WTC11 (cell line): ENCODE data around the gene PUM1. TPM values are rescaled to one million over a fixed set of nuclear protein-coding genes. Genes with fewer than 3 reads are reported as not detected.

Source experiments
- ATAC-seq: fragments of 200-7000 bp; cut with Tn5 transposase; 2 replicates; pipeline ENCODE4 v1.10.0; 2021; ENCODE audit warnings: mild to moderate bottlenecking, moderate library complexity
- CTCF ChIA-PET: fragments of 300-600 bp; sonication (Branson Sonifier 250); formaldehyde crosslinking; loops from one replicate; lab custom pipeline; 2021; ENCODE audit warnings: antibody characterized with exemption; lab: Charles Lee
- POLR2A ChIA-PET: fragments of 350-600 bp; sonication (Branson Sonifier 250); formaldehyde crosslinking; loops from one replicate; lab custom pipeline; 2021; ENCODE audit warnings: antibody characterized with exemption; lab: Charles Lee
- DNase-seq: peaks from one replicate; pipeline ENCODE4 v3.0.0; 2021; ENCODE audit warnings: low spot score
- H3K27ac Mint-ChIP-seq: 2 replicates; pipeline ENCODE4 v1.8.0; 2021; ENCODE audit warnings: mixed read lengths
- H3K27me3 Mint-ChIP-seq: 2 replicates; pipeline ENCODE4 v1.8.0; 2021; ENCODE audit warnings: low read depth, mild to moderate bottlenecking, moderate library complexity, mixed read lengths
- H3K36me3 Mint-ChIP-seq: 2 replicates; pipeline ENCODE4 v1.8.0; 2021; ENCODE audit warnings: mixed read lengths
- H3K4me1 Mint-ChIP-seq: 2 replicates; pipeline ENCODE4 v1.8.0; 2022; ENCODE audit warnings: mixed read lengths
- H3K4me3 Mint-ChIP-seq: 2 replicates; pipeline ENCODE4 v1.8.0; 2021; ENCODE audit warnings: mild to moderate bottlenecking, moderate library complexity, mixed read lengths
- H3K9me3 Mint-ChIP-seq: 2 replicates; pipeline ENCODE4 v1.8.0; 2021; ENCODE audit warnings: mixed read lengths
- ATF1 ChIP-seq: sonication (generic); formaldehyde crosslinking; IDR thresholded peaks from 2 replicates; pipeline ENCODE4 v1.8.1; 2023; ENCODE audit warnings: mild to moderate bottlenecking, moderate library complexity, missing genetic modification reagents
- CBFB ChIP-seq: sonication (generic); formaldehyde crosslinking; IDR thresholded peaks from 2 replicates; pipeline ENCODE4 v1.8.1; 2022; ENCODE audit warnings: mild to moderate bottlenecking, low read depth, missing genetic modification reagents
- EMX1 ChIP-seq: fragments of 250-450 bp; sonication (Bioruptor Pico); IDR thresholded peaks from 2 replicates; pipeline ENCODE4 v1.8.0; 2021; ENCODE audit warnings: mild to moderate bottlenecking
- GABPB1 ChIP-seq: sonication (generic); formaldehyde crosslinking; IDR thresholded peaks from 2 replicates; pipeline ENCODE4 v1.8.1; 2023; ENCODE audit warnings: mild to moderate bottlenecking, missing genetic modification reagents
- GTF2I ChIP-seq: fragments of 250-450 bp; sonication (Bioruptor Pico); conservative IDR thresholded peaks from 2 replicates; pipeline ENCODE4 v1.4.0; 2021; ENCODE audit warnings: mild to moderate bottlenecking
- JAZF1 ChIP-seq: fragments of 250-450 bp; sonication (Bioruptor Pico); IDR thresholded peaks from 2 replicates; pipeline ENCODE4 v1.9.0; 2021; ENCODE audit warnings: moderate library complexity, mild to moderate bottlenecking, inconsistent platforms
- NFATC4 ChIP-seq: fragments of 250-450 bp; sonication (Bioruptor Pico); IDR thresholded peaks from 2 replicates; pipeline ENCODE4 v1.9.0; 2021; ENCODE audit warnings: mild to moderate bottlenecking
- NR1H2 ChIP-seq: sonication (generic); formaldehyde crosslinking; IDR thresholded peaks from 2 replicates; pipeline ENCODE4 v1.9.0; 2021; ENCODE audit warnings: mild to moderate bottlenecking, moderate library complexity, missing genetic modification reagents
- SMAD4 ChIP-seq: sonication (generic); formaldehyde crosslinking; IDR thresholded peaks from 2 replicates; pipeline ENCODE4 v1.8.0; 2022; ENCODE audit warnings: mild to moderate bottlenecking, missing genetic modification reagents
- ZNF121 ChIP-seq: sonication (generic); formaldehyde crosslinking; IDR thresholded peaks from 2 replicates; pipeline ENCODE4 v1.8.0; 2023; ENCODE audit warnings: missing genetic modification reagents
- ZNF396 ChIP-seq: fragments of 250-450 bp; sonication (Bioruptor Pico); IDR thresholded peaks from 2 replicates; pipeline ENCODE4 v1.8.0; 2021; ENCODE audit warnings: mild to moderate bottlenecking, moderate library complexity, borderline replicate concordance
- total RNA-seq: library from RNA; stranded (reverse); gene quantifications from 3 replicates; pipeline ENCODE4 v1.2.3, GENCODE V29; 2021
- TF ChIP-seq, protein P1 (sequence below): fragments of 250-450 bp; sonication (Bioruptor Pico); IDR thresholded peaks from 2 replicates; pipeline ENCODE4 v1.9.0; 2021; ENCODE audit warnings: mild to moderate bottlenecking, borderline replicate concordance
- TF ChIP-seq, protein P2 (sequence below): sonication (generic); formaldehyde crosslinking; IDR thresholded peaks from 2 replicates; pipeline ENCODE4 v1.8.1; 2022; ENCODE audit warnings: low read depth, mild to moderate bottlenecking, moderate library complexity, missing genetic modification reagents, borderline replicate concordance
- TF ChIP-seq, protein P3 (sequence below): sonication (generic); formaldehyde crosslinking; IDR thresholded peaks from 2 replicates; pipeline ENCODE4 v1.8.1; 2023; ENCODE audit warnings: mild to moderate bottlenecking, moderate library complexity, missing genetic modification reagents
- TF ChIP-seq, protein P4 (sequence below): sonication (generic); formaldehyde crosslinking; IDR thresholded peaks from 2 replicates; pipeline ENCODE4 v1.8.1; 2022; ENCODE audit warnings: mild to moderate bottlenecking, moderate library complexity, missing genetic modification reagents
- TF ChIP-seq, protein P5 (sequence below): sonication (generic); formaldehyde crosslinking; IDR thresholded peaks from 2 replicates; pipeline ENCODE4 v1.8.0; 2022; ENCODE audit warnings: mild to moderate bottlenecking, missing genetic modification reagents
- TF ChIP-seq, protein P6 (sequence below): sonication (generic); formaldehyde crosslinking; IDR thresholded peaks from 2 replicates; pipeline ENCODE4 v1.8.0; 2023; ENCODE audit warnings: missing genetic modification reagents
- TF ChIP-seq, protein P7 (sequence below): sonication (generic); formaldehyde crosslinking; IDR thresholded peaks from 2 replicates; pipeline ENCODE4 v1.8.1; 2023; ENCODE audit warnings: mild to moderate bottlenecking, missing genetic modification reagents, borderline replicate concordance

The PUM1 gene
- total RNA-seq, 1 experiment from 2014 or later = 147 TPM

DNA sequence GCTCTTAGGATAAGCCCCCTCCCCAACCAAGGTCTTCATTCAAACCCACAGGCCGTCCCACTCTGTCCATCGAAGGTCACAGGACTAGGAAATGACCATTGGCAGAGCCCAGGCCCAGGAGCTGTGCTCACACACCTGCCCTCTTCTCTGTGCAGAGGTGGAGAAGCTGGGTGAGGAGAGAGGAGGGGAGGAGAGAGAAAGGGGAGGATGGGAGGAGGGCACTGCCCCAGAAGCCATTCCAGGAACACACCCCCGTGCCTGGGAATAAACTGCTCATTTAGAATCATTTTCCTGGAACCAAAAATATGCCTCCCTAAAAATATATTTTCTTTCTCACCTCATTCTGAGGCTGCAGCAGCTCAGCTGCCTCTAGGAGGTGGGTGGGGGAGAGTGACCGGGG is 150.6 kb downstream of the PUM1 start (continued):
- TF ChIP-seq, protein P1, sequence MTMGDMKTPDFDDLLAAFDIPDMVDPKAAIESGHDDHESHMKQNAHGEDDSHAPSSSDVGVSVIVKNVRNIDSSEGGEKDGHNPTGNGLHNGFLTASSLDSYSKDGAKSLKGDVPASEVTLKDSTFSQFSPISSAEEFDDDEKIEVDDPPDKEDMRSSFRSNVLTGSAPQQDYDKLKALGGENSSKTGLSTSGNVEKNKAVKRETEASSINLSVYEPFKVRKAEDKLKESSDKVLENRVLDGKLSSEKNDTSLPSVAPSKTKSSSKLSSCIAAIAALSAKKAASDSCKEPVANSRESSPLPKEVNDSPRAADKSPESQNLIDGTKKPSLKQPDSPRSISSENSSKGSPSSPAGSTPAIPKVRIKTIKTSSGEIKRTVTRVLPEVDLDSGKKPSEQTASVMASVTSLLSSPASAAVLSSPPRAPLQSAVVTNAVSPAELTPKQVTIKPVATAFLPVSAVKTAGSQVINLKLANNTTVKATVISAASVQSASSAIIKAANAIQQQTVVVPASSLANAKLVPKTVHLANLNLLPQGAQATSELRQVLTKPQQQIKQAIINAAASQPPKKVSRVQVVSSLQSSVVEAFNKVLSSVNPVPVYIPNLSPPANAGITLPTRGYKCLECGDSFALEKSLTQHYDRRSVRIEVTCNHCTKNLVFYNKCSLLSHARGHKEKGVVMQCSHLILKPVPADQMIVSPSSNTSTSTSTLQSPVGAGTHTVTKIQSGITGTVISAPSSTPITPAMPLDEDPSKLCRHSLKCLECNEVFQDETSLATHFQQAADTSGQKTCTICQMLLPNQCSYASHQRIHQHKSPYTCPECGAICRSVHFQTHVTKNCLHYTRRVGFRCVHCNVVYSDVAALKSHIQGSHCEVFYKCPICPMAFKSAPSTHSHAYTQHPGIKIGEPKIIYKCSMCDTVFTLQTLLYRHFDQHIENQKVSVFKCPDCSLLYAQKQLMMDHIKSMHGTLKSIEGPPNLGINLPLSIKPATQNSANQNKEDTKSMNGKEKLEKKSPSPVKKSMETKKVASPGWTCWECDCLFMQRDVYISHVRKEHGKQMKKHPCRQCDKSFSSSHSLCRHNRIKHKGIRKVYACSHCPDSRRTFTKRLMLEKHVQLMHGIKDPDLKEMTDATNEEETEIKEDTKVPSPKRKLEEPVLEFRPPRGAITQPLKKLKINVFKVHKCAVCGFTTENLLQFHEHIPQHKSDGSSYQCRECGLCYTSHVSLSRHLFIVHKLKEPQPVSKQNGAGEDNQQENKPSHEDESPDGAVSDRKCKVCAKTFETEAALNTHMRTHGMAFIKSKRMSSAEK (CRISPR knock-in tag) = no peak
- TF ChIP-seq, protein P2, sequence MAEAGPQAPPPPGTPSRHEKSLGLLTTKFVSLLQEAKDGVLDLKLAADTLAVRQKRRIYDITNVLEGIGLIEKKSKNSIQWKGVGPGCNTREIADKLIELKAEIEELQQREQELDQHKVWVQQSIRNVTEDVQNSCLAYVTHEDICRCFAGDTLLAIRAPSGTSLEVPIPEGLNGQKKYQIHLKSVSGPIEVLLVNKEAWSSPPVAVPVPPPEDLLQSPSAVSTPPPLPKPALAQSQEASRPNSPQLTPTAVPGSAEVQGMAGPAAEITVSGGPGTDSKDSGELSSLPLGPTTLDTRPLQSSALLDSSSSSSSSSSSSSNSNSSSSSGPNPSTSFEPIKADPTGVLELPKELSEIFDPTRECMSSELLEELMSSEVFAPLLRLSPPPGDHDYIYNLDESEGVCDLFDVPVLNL = no peak
- no peak for TF ChIP-seq GTF2I (CRISPR knock-in tag)
- TF ChIP-seq, protein P3, sequence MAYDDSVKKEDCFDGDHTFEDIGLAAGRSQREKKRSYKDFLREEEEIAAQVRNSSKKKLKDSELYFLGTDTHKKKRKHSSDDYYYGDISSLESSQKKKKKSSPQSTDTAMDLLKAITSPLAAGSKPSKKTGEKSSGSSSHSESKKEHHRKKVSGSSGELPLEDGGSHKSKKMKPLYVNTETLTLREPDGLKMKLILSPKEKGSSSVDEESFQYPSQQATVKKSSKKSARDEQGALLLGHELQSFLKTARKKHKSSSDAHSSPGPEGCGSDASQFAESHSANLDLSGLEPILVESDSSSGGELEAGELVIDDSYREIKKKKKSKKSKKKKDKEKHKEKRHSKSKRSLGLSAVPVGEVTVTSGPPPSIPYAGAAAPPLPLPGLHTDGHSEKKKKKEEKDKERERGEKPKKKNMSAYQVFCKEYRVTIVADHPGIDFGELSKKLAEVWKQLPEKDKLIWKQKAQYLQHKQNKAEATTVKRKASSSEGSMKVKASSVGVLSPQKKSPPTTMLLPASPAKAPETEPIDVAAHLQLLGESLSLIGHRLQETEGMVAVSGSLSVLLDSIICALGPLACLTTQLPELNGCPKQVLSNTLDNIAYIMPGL (CRISPR knock-in tag) = no peak
- TF ChIP-seq SMAD4 (CRISPR knock-in tag) = no peak
- TF ChIP-seq ZNF396 (CRISPR knock-in tag) = no peak
- no peak for TF ChIP-seq NFATC4
- TF ChIP-seq ZNF121 = no peak

DNA sequence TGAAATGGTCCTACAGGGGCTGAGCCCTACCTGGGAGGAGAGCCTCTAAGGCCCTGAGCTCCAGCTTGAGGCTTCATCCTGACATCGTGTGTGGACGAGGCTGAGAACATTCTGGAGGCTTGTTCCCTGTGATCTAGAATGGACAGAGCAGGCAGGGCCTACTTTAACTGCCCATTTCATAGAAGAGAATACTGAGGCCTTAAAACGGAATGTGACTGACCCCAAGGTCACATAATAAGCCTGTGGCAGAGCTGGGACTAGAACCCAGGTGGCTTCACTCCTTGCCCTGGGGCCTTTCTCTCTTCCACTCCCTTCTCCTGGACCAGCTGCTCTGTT is 151.0 kb downstream of the PUM1 start:
- ChIA-PET POLR2A (no interaction called here), CTCF (interaction anchor here (0.6 to 17.8 kb wide), 4 partner anchors 115 to 135 kb away, joined by 3 to 606 read pairs (median 77); no protein-coding TSS in a partner anchor)
- ATAC-seq (no peak), DNase-seq (no peak)
- TF ChIP-seq JAZF1 (CRISPR knock-in tag) (no peak), ATF1 (no peak), NFATC4 (no peak), NR1H2 (no peak), GABPB1 (CRISPR knock-in tag) (no peak), CBFB (CRISPR knock-in tag) (no peak), EMX1 (CRISPR knock-in tag) (no peak)
- TF ChIP-seq, protein P4, sequence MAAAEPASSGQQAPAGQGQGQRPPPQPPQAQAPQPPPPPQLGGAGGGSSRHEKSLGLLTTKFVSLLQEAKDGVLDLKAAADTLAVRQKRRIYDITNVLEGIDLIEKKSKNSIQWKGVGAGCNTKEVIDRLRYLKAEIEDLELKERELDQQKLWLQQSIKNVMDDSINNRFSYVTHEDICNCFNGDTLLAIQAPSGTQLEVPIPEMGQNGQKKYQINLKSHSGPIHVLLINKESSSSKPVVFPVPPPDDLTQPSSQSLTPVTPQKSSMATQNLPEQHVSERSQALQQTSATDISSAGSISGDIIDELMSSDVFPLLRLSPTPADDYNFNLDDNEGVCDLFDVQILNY (CRISPR knock-in tag) = no peak
- TF ChIP-seq, protein P5, sequence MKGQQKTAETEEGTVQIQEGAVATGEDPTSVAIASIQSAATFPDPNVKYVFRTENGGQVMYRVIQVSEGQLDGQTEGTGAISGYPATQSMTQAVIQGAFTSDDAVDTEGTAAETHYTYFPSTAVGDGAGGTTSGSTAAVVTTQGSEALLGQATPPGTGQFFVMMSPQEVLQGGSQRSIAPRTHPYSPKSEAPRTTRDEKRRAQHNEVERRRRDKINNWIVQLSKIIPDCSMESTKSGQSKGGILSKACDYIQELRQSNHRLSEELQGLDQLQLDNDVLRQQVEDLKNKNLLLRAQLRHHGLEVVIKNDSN (CRISPR knock-in tag) = no peak
- TF ChIP-seq, protein P6, sequence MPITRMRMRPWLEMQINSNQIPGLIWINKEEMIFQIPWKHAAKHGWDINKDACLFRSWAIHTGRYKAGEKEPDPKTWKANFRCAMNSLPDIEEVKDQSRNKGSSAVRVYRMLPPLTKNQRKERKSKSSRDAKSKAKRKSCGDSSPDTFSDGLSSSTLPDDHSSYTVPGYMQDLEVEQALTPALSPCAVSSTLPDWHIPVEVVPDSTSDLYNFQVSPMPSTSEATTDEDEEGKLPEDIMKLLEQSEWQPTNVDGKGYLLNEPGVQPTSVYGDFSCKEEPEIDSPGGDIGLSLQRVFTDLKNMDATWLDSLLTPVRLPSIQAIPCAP (CRISPR knock-in tag) = no peak
- TF ChIP-seq, protein P7, sequence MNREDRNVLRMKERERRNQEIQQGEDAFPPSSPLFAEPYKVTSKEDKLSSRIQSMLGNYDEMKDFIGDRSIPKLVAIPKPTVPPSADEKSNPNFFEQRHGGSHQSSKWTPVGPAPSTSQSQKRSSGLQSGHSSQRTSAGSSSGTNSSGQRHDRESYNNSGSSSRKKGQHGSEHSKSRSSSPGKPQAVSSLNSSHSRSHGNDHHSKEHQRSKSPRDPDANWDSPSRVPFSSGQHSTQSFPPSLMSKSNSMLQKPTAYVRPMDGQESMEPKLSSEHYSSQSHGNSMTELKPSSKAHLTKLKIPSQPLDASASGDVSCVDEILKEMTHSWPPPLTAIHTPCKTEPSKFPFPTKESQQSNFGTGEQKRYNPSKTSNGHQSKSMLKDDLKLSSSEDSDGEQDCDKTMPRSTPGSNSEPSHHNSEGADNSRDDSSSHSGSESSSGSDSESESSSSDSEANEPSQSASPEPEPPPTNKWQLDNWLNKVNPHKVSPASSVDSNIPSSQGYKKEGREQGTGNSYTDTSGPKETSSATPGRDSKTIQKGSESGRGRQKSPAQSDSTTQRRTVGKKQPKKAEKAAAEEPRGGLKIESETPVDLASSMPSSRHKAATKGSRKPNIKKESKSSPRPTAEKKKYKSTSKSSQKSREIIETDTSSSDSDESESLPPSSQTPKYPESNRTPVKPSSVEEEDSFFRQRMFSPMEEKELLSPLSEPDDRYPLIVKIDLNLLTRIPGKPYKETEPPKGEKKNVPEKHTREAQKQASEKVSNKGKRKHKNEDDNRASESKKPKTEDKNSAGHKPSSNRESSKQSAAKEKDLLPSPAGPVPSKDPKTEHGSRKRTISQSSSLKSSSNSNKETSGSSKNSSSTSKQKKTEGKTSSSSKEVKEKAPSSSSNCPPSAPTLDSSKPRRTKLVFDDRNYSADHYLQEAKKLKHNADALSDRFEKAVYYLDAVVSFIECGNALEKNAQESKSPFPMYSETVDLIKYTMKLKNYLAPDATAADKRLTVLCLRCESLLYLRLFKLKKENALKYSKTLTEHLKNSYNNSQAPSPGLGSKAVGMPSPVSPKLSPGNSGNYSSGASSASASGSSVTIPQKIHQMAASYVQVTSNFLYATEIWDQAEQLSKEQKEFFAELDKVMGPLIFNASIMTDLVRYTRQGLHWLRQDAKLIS (CRISPR knock-in tag) = no peak
- H3K4me1 Mint-ChIP-seq = peaks cover 17% of the 10 kb centered on the region
- no peak overlapping the region for H3K4me3 Mint-ChIP-seq
- H3K36me3 Mint-ChIP-seq = no peaks in the 10 kb centered on the region
- peaks cover 1% of the 10 kb centered on the region for H3K27me3 Mint-ChIP-seq
- no peaks in the 10 kb centered on the region for H3K9me3 Mint-ChIP-seq
- H3K27ac Mint-ChIP-seq = no peak overlapping the region
